ENCODE data around the gene GLMP. TPM values are rescaled to one million over a fixed set of nuclear protein-coding genes. Genes with fewer than 3 reads are reported as not detected.
"Not testable (repeated sequence)": the region's sequence is repeated elsewhere in the genome, so short reads cannot be mapped to it uniquely, and the experiment has no call there.

GLMP gene
- total RNA-seq, 4 donors from 2014 or later, result 43.3 to 56.1 (median 49.8) TPM

- 0% methylated on average over 14 of the region's 14 CpGs for WGBS, 2 donors
- intact Hi-C loops (cut with DNase I), result no loop called here
- H3K36me3 ChIP-seq, result peaks cover 18 to 20% of the 10 kb centered on the region in 2 donors
- H3K27ac ChIP-seq, result peak overlapping the region in 2 of 3 donors; percentile 72 to 77
- H3K27me3 ChIP-seq, result no peaks in the 10 kb centered on the region
- H3K4me1 ChIP-seq, result peaks cover 10 to 13% of the 10 kb centered on the region in 2 donors
- TF ChIP-seq POLR2A (IDR thresholded peaks at IDR 0.05) (no peak), CTCF (IDR thresholded peaks at IDR 0.05) (no peak)
- no peak for DNase-seq
- peak overlapping the region; percentile 41 to 76 (median 50) for H3K4me3 ChIP-seq (replicated peaks in 1 of 3)
- no peaks in the 10 kb centered on the region for H3K9me3 ChIP-seq
These were observed 42.4 kb upstream of the GLMP start for GRCh38 chr1:156337888-156338179.

GRCh38 chr1:156337052-156337887 lies 41.8 kb upstream of the GLMP start:
- H3K4me1 ChIP-seq, result peaks cover 10 to 13% of the 10 kb centered on the region in 2 donors
- DNase-seq, result no peak
- peak overlapping the region; percentile 41 to 76 (median 50) for H3K4me3 ChIP-seq (replicated peaks in 1 of 3)
- intact Hi-C loops (cut with DNase I), result no loop called here
- H3K36me3 ChIP-seq, result peaks cover 22 to 26% of the 10 kb centered on the region in 2 donors
- H3K9me3 ChIP-seq, result no peaks in the 10 kb centered on the region
- TF ChIP-seq CTCF (IDR thresholded peaks at IDR 0.05) (no peak), POLR2A (IDR thresholded peaks at IDR 0.05) (no peak)
- peak overlapping the region in 2 of 3 donors; percentile 72 to 77 for H3K27ac ChIP-seq
- WGBS, 2 donors, result 35 to 42% methylated on average over 34 of the region's 34 CpGs
- H3K27me3 ChIP-seq, result no peaks in the 10 kb centered on the region

- no peaks in the 10 kb centered on the region for H3K27me3 ChIP-seq
- TF ChIP-seq POLR2A (IDR thresholded peaks at IDR 0.05) (no peak), CTCF (IDR thresholded peaks at IDR 0.05) (no peak)
- peaks cover 23 to 35% of the 10 kb centered on the region in 2 donors for H3K36me3 ChIP-seq
- peaks cover 10 to 13% of the 10 kb centered on the region in 2 donors for H3K4me1 ChIP-seq
- H3K4me3 ChIP-seq (replicated peaks in 1 of 3), result no peak overlapping the region
- intact Hi-C loops (cut with DNase I), result no loop called here
- no peak for DNase-seq
- no peak overlapping the region for H3K27ac ChIP-seq
- no peaks in the 10 kb centered on the region for H3K9me3 ChIP-seq
- WGBS, 2 donors, result 81 to 92% methylated on average over 4 of the region's 4 CpGs
These were observed 40.8 kb upstream of the GLMP start for GRCh38 chr1:156336242-156336641.

GRCh38 chr1:156323179-156323578 lies 27.7 kb upstream of the GLMP start:
- DNase-seq; H3K9me3 ChIP-seq; H3K4me3 ChIP-seq (replicated peaks in 1 of 3); H3K27me3 ChIP-seq; H3K4me1 ChIP-seq; H3K27ac ChIP-seq; intact Hi-C loops (cut with DNase I): not testable (repeated sequence)
- H3K36me3 ChIP-seq, result peaks cover 51 to 63% of the 10 kb centered on the region in 2 donors
- 95 to 97% methylated on average over 9 of the region's 9 CpGs for WGBS, 2 donors

- intact Hi-C loops (cut with DNase I), result no loop called here
- Histone ChIP-seq H3K27ac (no peak overlapping the region), H3K9me3 (no peaks in the 10 kb centered on the region), H3K27me3 (no peaks in the 10 kb centered on the region), H3K4me1 (no peaks in the 10 kb centered on the region), H3K36me3 (peaks cover 78 to 89% of the 10 kb centered on the region in 2 donors), H3K4me3 (replicated peaks in 1 of 3) (no peak overlapping the region)
- no peak for TF ChIP-seq POLR2A (IDR thresholded peaks at IDR 0.05)
- TF ChIP-seq CTCF (IDR thresholded peaks at IDR 0.05), result no peak
- 87 to 92% methylated on average over 3 of the region's 3 CpGs for WGBS, 2 donors
- DNase-seq, result no peak
These were observed 25.1 kb upstream of the GLMP start for GRCh38 chr1:156320560-156320959.

Measured in thyroid gland (tissue), 4 donors.